ENCODE data around the gene GART.
A peak's percentile ranks its signal among the peaks of the same experiment; 100 is the strongest.
"Not testable (repeated sequence)": the region's sequence is repeated elsewhere in the genome, so short reads cannot be mapped to it uniquely, and the experiment has no call there.

GART gene

GRCh38 chr21:33541756-33542639, at the start of gene GART:
TSS of gene GART (minus strand) at chr21:33542117. CDS start at chr21:33539315, 2,802 bp downstream.
- DNase-seq, result peak; percentile 28

DNA sequence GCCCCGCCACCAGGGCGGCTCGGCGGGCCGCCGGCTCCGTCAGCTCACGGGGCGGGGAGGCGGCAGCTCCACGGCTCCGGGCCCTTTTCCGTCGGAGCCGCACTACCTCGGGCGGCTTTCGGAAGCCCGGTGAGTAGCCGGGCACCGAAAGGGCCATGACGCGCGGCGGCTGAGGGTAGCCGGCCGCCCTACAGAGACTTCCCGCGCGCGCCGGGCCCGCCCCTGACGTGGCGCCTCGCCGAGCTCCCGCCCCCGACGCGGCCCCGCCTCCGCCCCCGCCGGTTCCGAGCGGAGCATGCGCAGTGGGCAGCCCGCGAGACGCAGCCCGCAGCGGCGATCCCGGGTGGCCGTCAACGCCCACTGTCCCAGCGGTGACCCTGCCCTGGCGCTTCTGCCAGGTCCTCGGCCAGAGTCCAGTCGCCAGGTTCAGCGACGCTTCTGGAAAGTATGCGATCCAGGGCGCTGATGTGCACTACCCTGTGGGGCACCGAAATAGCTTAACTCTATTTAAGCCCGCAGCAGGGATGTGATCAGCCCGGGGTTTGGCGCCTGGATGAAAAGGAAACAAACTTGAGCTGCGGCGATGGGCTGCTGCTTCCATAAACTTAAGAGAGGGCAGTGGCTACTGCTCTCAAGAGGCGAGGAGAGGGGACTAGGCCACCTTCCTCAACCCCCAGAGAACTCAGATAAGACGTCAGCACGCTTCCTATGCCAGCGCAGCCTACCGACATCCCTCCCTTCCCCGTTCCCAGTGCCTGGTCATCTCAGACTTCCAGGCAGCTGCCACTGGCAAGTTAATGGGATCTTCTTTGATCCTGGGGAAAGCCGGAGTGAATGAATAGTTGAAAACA, 46.8 kb upstream of the GART start, which contains the start of gene DONSON:
Gene DONSON, minus strand, starts transcription at position 200 of the 851 bp plus-strand sequence. Its CDS starts 43 bp downstream, at position 157.
- peak; percentile 37 for DNase-seq

DNA sequence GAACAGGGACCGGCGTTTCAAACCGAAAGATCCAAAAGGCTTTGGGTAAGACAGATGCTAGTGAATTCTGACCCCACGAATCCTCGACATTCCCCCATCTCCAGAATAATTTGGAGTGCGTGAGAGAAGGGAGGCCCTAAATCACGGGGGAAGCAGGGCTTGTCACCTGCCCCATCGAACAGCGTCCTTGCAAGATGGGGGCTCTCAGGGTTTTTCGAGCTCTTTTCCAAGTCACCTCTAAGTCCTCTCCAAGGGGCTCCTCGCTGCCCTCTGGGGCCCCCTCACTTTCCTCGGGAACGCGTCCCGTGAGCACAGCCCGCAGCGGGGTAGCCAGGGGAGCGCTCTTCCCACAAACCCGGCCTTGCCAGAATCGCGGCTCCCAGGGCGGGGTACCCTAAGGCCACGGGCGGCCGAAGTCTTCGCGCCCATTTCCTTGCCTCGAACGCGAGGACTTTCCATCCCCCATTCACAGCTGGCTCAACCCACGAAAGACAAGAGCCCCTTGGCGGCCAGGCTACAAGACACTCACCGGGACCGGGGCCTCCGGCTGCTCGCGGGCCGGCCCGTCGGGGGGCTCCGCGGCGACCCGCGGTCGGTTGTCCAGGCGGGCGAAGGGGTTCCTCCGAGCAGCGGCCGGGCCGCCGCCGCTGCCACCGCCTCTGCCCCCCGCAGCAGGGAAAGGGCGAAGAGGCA, 46.0 kb upstream of the GART start:
- DNase-seq, result no peak

- DNase-seq, result no peak
These were observed 45.0 kb upstream of the GART start for GRCh38 chr21:33586927-33587326.

- DNase-seq, result no peak
These were observed 42.5 kb upstream of the GART start for GRCh38 chr21:33584455-33584854.

DNA sequence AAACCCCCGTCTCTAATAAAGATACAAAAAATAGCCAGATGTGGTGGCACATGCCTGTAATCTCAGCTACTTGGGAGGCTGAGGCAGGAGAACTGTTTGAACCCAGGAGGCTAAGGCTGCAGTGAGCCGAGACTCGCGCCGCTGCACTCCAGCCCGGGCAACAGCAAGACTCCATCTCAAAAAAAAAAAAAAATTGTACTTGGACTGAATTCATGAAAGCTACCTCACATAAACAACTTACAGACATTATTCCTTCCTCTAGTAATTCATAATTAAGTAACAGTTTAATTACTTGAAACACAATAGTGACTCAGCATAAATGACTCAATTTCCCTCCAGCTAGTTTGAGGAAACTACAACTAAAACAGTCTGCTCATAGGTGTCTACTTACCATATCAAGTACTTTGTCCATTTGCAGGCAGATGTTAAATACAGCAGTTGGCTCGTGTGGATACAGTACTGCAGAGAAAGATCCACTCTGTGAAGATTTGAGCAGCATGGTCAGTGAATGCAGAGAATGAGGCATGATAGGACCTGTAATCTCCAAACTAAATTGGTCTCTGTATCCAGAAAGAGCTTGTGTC, 37.1 kb upstream of the GART start:
- no peak for DNase-seq

GRCh38 chr21:33578214-33578613, 36.3 kb upstream of the GART start:
- no peak for DNase-seq

DNA sequence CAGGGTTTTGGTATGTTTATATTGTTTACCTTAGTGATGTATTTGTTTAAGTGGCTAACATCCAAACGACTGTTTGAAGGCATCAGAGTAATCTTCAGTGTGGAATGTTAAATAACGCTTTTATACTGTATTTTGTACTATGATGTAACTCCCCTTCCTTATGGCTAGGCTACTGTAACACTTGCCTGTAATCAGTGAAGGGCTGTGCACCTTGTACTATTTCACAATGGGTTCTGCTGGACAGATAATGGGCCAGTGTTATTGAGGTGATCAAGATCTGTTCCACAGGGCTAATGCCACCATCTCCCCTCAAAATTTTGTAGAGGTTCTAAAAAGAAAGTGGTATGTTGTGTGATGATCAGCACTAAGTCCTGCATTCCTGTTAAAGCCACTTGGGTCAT, 34.8 kb upstream of the GART start:
- DNase-seq, result not testable (repeated sequence)

DNA sequence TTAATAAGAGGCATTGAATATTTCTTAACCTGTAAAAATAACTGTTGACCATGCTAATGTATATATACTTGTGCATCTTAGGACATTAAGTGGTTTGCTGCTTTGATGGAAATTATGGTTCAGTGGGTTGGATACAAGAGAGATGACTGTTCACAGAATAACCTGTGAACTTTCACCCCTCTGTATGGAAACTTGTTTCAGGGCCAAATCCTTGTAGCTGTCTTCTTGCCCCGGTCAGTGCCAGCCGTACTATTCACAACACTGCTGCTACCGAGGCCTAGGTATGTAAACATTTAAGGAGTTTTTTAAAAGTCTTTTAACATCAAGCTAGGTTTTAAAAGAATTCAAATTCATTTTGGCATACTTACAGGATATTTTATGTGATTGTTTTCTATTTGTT, 30.4 kb upstream of the GART start:
- no peak for DNase-seq

DNA sequence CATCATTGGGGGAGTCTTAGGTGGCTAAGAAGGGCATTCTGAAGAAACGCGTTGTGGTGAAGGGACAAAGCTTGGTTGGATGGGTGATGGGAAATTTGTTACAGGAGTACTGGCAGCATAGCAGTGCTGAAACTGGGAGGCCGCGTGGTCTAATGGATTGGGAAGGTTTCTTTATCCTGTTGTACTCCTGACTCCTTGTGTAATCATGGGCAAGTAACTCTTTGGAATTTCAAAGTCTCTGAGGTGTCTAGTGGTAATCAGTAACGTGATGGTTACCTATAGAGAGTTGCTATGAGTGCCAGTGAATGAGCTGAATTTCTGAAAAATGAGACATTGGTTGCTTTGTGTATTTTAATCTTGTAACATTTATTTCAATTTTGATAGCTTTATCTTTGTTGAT, 28.1 kb upstream of the GART start:
- no peak for DNase-seq

DNA sequence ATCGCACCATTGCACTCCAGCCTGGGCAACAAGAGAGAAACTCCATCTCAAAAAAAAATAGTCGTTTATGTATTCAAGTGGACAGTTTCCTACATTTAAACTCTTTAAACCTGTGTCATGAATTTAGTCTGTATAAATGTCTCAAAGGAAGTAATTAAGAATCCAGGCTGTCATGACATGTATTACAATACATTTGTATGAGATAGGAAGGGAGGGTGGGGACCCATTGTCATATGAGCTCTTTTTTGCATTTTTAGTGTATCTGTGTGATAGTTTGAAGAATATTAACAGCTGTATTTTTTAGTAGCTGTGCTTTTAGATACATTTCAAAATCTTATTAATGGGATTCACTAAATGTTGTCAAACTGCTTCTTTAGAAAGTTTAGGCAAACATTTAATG, 26.5 kb upstream of the GART start:
- no peak for DNase-seq

DNA sequence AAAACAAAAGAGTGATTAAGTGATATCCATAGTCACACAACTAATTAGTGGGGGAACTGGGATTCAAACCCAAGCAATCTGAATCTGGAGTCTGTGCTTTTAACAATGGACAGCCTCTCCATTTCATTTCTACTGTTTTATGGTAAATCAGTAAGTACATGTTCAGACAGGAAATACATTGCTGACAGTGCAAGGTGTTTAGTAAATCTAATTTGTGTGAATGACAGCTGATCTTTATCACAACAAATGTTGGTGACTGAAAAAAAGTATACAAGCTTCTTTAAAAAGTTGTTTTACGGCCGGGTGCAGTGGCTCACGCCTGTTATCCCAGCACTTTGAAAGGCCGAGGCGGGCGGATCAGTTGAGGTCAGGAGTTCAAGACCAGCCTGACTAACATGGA, 26.0 kb upstream of the GART start:
- DNase-seq, result no peak

DNA sequence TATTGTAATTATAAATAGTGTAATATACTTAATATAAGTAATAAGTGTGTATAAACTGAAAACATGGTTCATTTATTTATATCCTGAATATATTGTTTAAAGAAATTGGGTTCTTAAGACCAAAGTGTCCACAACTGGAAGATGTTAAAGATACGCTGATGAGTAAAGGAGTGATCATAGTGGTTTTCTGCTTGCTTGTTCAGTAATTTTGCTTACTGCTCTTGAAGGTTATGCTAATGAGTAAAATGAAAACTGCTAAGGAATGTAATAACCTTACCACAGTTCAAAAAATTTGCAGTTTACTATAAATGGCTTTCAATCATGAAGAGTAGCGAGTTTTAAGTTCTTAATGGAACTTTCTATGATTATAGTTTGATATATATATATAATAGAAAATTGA, 24.6 kb upstream of the GART start:
- DNase-seq, result no peak

- DNase-seq, result no peak
These were observed 20.5 kb upstream of the GART start for GRCh38 chr21:33562389-33562788.

DNA sequence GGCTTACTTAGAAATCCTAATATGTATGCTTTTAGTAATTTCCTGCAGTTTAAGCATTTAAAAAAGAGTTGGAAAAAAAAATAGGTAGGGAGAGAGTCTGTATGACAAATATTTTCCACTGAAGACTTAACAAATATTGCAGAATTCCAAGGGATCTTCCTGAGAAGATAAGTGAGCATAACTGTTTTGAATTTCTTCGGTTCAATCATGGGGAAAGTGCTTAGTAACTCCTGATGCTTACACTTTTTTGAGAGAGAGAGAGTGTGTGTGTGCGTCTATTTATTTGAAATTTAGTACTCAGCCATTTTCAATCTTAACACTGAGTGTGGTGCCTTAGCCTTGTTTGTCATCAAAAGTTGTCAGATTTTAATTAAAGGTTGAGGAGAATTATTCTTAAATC, 19.5 kb upstream of the GART start:
- no peak for DNase-seq

GRCh38 chr21:33560965-33561364, 19.0 kb upstream of the GART start:
- DNase-seq, result no peak

DNA sequence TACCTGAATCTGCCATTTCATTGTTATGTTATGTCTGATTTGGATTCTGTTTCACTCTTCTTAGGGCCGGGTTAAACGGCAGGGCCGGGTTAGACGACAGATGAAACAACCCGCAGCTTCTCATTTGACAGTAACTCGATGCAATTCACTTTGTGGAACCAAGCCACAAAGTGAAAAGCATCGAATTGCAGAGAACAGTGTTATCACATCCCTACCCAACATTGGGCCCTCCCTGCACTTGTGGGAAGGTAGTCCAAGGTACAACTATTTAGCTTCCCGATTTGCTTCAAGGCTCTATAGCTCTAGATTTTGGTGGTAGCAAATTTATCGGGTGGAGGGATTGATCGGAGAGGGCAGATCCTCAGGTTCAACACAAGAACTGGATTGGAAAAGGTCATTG, 17.9 kb upstream of the GART start:
- DNase-seq, result no peak

- no peak for DNase-seq
These were observed 17.0 kb upstream of the GART start for GRCh38 chr21:33558777-33559421.

- DNase-seq, result no peak
These were observed 15.5 kb upstream of the GART start for GRCh38 chr21:33557447-33557846.

- no peak for DNase-seq
These were observed 13.0 kb upstream of the GART start for GRCh38 chr21:33554982-33555344.

GRCh38 chr21:33554236-33554981, 12.5 kb upstream of the GART start:
- DNase-seq, result no peak
